ENCODE results near the gene EDN2.

The EDN2 gene

GRCh38 chr1:41493117-41493536 lies 8.6 kb upstream of the EDN2 start:
- H3K36me3 ChIP-seq = no peaks in the 10 kb centered on the region
- peaks cover 52% of the 10 kb centered on the region for H3K27me3 ChIP-seq
- H3K9me3 ChIP-seq = no peaks in the 10 kb centered on the region
- H3K27ac ChIP-seq = no peak overlapping the region
- TF ChIP-seq, protein P1, sequence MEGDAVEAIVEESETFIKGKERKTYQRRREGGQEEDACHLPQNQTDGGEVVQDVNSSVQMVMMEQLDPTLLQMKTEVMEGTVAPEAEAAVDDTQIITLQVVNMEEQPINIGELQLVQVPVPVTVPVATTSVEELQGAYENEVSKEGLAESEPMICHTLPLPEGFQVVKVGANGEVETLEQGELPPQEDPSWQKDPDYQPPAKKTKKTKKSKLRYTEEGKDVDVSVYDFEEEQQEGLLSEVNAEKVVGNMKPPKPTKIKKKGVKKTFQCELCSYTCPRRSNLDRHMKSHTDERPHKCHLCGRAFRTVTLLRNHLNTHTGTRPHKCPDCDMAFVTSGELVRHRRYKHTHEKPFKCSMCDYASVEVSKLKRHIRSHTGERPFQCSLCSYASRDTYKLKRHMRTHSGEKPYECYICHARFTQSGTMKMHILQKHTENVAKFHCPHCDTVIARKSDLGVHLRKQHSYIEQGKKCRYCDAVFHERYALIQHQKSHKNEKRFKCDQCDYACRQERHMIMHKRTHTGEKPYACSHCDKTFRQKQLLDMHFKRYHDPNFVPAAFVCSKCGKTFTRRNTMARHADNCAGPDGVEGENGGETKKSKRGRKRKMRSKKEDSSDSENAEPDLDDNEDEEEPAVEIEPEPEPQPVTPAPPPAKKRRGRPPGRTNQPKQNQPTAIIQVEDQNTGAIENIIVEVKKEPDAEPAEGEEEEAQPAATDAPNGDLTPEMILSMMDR (IDR thresholded peaks at IDR 0.05) = no peak
- no peak overlapping the region for H3K4me3 ChIP-seq (ENCODE audit: low read depth in 1 of 2, low read length in 1 of 2)
- no peaks in the 10 kb centered on the region for H3K4me1 ChIP-seq (ENCODE audit: control insufficient read depth in 1 of 2, insufficient read depth in 1 of 2, low read depth in 1 of 2, low read length in 1 of 2)

DNA sequence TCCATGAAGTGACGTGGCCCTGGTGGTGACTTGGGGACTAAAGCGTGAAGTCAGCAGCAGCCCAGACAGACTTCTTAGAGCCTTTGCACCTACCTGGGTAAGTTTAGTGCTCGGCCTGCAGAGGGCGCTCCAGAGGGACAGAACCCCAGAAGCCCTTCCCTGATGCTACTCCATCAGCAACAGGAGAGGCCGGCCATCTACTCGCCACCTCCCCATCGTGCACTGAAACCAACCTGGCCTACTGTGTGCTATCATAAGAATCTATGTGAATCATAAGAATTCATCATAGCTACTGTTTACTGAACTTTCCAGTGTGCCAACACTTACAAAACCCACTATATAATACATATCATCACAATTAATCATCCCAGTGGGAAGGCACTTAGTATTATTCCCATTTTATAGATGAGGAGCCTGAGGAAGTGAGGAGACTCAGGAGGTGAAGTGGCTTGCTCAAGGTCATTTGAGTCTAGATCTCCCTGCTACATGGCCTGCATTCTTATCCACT lies 7.9 kb upstream of the EDN2 start:
- Histone ChIP-seq H3K36me3 (no peaks in the 10 kb centered on the region), H3K4me1 (ENCODE audit: control insufficient read depth in 1 of 2, insufficient read depth in 1 of 2, low read depth in 1 of 2, low read length in 1 of 2) (no peaks in the 10 kb centered on the region), H3K27me3 (peaks cover 53% of the 10 kb centered on the region), H3K9me3 (no peaks in the 10 kb centered on the region), H3K27ac (no peak overlapping the region), H3K4me3 (ENCODE audit: low read depth in 1 of 2, low read length in 1 of 2) (no peak overlapping the region)
- TF ChIP-seq, protein P1 (IDR thresholded peaks at IDR 0.05) = no peak

DNA sequence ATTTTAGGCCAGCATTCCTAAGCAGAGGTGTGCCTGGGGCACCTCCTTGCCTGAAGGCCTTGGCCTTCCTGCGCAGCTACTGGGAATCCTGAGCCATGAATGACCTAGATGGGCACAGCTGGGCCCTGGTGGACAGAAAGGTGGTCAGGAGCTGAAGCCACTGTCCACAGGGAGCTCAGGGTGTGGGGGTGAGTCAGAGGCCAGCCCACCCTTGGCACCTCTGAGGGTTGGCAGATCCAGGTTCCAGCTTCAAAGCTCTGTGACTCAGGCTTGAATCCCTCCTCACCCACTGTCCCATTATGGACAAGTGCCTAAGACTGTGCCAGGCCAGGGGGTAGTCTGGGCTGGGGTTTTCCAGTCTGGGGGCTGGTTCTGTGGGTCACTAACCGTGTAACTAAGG lies 6.4 kb upstream of the EDN2 start:
- Histone ChIP-seq H3K9me3 (no peaks in the 10 kb centered on the region), H3K27ac (no peak overlapping the region), H3K27me3 (peaks cover 54% of the 10 kb centered on the region), H3K36me3 (no peaks in the 10 kb centered on the region), H3K4me3 (ENCODE audit: low read depth in 1 of 2, low read length in 1 of 2) (no peak overlapping the region), H3K4me1 (ENCODE audit: control insufficient read depth in 1 of 2, insufficient read depth in 1 of 2, low read depth in 1 of 2, low read length in 1 of 2) (no peaks in the 10 kb centered on the region)
- TF ChIP-seq, protein P1 (IDR thresholded peaks at IDR 0.05) = no peak

- Histone ChIP-seq H3K36me3 (no peaks in the 10 kb centered on the region), H3K27ac (no peak overlapping the region), H3K4me3 (ENCODE audit: low read depth in 1 of 2, low read length in 1 of 2) (no peak overlapping the region), H3K9me3 (no peaks in the 10 kb centered on the region), H3K27me3 (peaks cover 54% of the 10 kb centered on the region), H3K4me1 (ENCODE audit: control insufficient read depth in 1 of 2, insufficient read depth in 1 of 2, low read depth in 1 of 2, low read length in 1 of 2) (no peaks in the 10 kb centered on the region)
- TF ChIP-seq, protein P1 (IDR thresholded peaks at IDR 0.05) = no peak
These were observed 5.1 kb upstream of the EDN2 start for GRCh38 chr1:41489561-41489960.

- H3K4me1 ChIP-seq (ENCODE audit: control insufficient read depth in 1 of 2, insufficient read depth in 1 of 2, low read depth in 1 of 2, low read length in 1 of 2) = no peaks in the 10 kb centered on the region
These were observed 3.8 kb upstream of the EDN2 start for GRCh38 chr1:41488040-41488951.

More at GRCh38 chr1:41488040-41488951, 3.8 kb upstream of the EDN2 start:
- Histone ChIP-seq H3K27me3 (peaks cover 54% of the 10 kb centered on the region), H3K27ac (no peak overlapping the region), H3K9me3 (no peaks in the 10 kb centered on the region), H3K36me3 (no peaks in the 10 kb centered on the region), H3K4me3 (ENCODE audit: low read depth in 1 of 2, low read length in 1 of 2) (no peak overlapping the region)
- TF ChIP-seq, protein P1 (IDR thresholded peaks at IDR 0.05) = no peak
